Osteoblast (primary cell): ENCODE results near the gene KRTAP4-12. TPM values are rescaled to one million over a fixed set of nuclear protein-coding genes. Genes with fewer than 3 reads are reported as not detected.
A peak's percentile ranks its signal among the peaks of the same experiment; 100 is the strongest.
"Not testable (repeated sequence)": the region's sequence is repeated elsewhere in the genome, so short reads cannot be mapped to it uniquely, and the experiment has no call there.

Experiments
- DNase-seq: peaks from one replicate; pipeline ENCODE4 v3.0.0; 2011; ENCODE audit warnings: low spot score, mixed read lengths; ENCODE audit not compliant: insufficient read length; ENCODE audit errors: missing footprints
- H2AFZ ChIP-seq: 2 replicates; pipeline ENCODE4 v1.6.0; 2011; ENCODE audit warnings: mild to moderate bottlenecking, low read length
- H3K27ac ChIP-seq: 2 replicates; pipeline ENCODE4 v1.5.1; 2011; ENCODE audit warnings: mild to moderate bottlenecking, low read depth, low read length, moderate library complexity
- H3K27me3 ChIP-seq: 2 replicates; pipeline ENCODE4 v1.6.0; 2012; ENCODE audit warnings: mild to moderate bottlenecking, control low read depth, inconsistent platforms, low read length, moderate library complexity; ENCODE audit not compliant: insufficient read depth
- H3K36me3 ChIP-seq: 2 replicates; pipeline ENCODE4 v1.5.1; 2011; ENCODE audit warnings: mild to moderate bottlenecking, low read length, control low read depth, moderate library complexity; ENCODE audit not compliant: insufficient read depth
- H3K4me1 ChIP-seq: 2 replicates; pipeline ENCODE4 v1.5.1; 2011; ENCODE audit warnings: mild to moderate bottlenecking, low read length, control low read depth, moderate library complexity; ENCODE audit not compliant: insufficient read depth
- H3K4me2 ChIP-seq: 2 replicates; pipeline ENCODE4 v1.6.0; 2011; ENCODE audit warnings: mild to moderate bottlenecking, low read length; ENCODE audit not compliant: insufficient read depth
- H3K4me3 ChIP-seq: fragments of 200-600 bp; sonication (generic); 3 replicates; pipeline ENCODE4 v1.5.1; 2012; ENCODE audit warnings: mild to moderate bottlenecking, low read length, inconsistent platforms; ENCODE audit not compliant: insufficient read depth
- H3K79me2 ChIP-seq: 2 replicates; pipeline ENCODE4 v1.6.0; 2012; ENCODE audit warnings: mild to moderate bottlenecking, low read length, control low read depth, inconsistent platforms; ENCODE audit not compliant: insufficient read depth
- H3K9me3 ChIP-seq: 2 replicates; pipeline ENCODE4 v1.5.1; 2011; ENCODE audit warnings: low read depth, low read length, control low read depth
- H4K20me1 ChIP-seq: 2 replicates; pipeline ENCODE4 v1.6.0; 2012; ENCODE audit warnings: mild to moderate bottlenecking, low read length, control low read depth; ENCODE audit not compliant: insufficient read depth
- total RNA-seq: library from RNA; depleted of rRNA; stranded (reverse); fragments of >200 nt; gene quantifications from 2 replicates; pipeline ENCODE4 v1.2.3, GENCODE V29; 2012
- TF ChIP-seq, protein P1 (sequence below): IDR thresholded peaks from 2 replicates; pipeline ENCODE4 v1.5.1; 2011; ENCODE audit warnings: mild to moderate bottlenecking, low read depth, low read length, moderate library complexity; ENCODE audit errors: extremely low read depth

Gene KRTAP4-12
- total RNA-seq, 1 donor: not detected

DNA sequence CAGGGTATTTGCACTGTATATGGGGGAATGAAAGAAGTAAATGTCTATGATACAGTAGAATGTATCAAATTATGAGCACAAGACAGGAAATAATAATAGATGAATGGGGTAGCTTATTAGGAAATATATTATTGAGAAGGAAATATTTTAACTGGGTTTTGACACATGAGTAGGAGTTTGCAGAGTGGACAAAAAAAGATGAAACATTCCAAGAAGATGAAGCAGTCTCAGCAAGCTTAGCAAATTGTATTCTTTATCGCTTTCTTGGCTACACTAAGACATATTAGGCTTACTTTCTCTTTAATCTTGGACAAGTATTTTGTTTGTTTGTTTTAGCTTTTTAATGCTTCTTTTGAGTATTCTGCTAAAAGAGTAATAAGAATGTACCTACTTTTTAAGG is 20.1 kb downstream of the KRTAP4-12 start:
- no peak overlapping the region for H2AFZ ChIP-seq
- no peaks in the 10 kb centered on the region for H3K79me2 ChIP-seq
- no peak overlapping the region for H3K4me2 ChIP-seq
- H3K27ac ChIP-seq: no peak overlapping the region
- no peaks in the 10 kb centered on the region for H3K36me3 ChIP-seq
- H3K9me3 ChIP-seq: no peaks in the 10 kb centered on the region
- DNase-seq: no peak
- TF ChIP-seq, protein P1, sequence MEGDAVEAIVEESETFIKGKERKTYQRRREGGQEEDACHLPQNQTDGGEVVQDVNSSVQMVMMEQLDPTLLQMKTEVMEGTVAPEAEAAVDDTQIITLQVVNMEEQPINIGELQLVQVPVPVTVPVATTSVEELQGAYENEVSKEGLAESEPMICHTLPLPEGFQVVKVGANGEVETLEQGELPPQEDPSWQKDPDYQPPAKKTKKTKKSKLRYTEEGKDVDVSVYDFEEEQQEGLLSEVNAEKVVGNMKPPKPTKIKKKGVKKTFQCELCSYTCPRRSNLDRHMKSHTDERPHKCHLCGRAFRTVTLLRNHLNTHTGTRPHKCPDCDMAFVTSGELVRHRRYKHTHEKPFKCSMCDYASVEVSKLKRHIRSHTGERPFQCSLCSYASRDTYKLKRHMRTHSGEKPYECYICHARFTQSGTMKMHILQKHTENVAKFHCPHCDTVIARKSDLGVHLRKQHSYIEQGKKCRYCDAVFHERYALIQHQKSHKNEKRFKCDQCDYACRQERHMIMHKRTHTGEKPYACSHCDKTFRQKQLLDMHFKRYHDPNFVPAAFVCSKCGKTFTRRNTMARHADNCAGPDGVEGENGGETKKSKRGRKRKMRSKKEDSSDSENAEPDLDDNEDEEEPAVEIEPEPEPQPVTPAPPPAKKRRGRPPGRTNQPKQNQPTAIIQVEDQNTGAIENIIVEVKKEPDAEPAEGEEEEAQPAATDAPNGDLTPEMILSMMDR: no peak
- no peak overlapping the region for H3K4me3 ChIP-seq
- H4K20me1 ChIP-seq: no peaks in the 10 kb centered on the region
- no peaks in the 10 kb centered on the region for H3K27me3 ChIP-seq
- peaks cover 24% of the 10 kb centered on the region for H3K4me1 ChIP-seq

DNA sequence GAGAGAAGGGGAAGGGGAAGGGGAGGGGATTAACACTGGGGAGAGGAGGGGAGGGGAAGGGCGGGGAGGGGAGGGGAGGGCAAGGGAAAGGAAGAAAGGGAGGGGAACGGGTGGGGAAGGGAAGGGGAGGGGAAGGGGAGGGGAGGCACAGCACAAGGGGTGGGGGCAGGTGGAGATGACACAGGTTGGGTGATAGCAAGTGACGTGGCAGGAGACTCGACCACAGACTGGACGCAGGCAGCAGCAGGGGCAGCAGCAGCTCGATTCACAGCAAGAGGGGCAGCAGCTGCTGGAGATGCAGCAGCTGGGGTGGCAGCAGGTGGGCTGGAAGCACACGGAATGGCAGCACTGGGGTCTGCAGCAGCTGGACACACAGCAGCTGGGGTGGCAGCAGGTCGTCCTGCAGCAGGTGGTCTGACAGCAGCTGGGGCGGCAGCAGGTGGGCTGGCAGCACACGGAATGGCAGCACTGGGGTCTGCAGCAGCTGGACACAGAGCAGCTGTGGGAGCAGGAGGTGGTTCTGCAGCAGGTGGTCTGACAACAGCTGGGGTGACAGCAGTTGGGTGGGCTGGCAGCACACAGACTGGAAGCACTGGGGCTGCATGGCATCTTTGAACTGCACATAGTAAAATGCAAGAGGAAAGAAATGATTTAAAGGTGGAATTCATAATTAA is 22.3 kb downstream of the KRTAP4-12 start, which contains the start of gene KRTAP4-16:
Gene KRTAP4-16, minus strand, starts transcription at position 624 of the 674 bp plus-strand sequence. Its CDS starts 0 bp downstream, at position 624.
- peak within 1 kb of the TSS; percentile 42 for H3K27ac ChIP-seq
- H3K36me3 ChIP-seq: no peaks in the 10 kb centered on the region
- H4K20me1 ChIP-seq: no peaks in the 10 kb centered on the region
- H3K27me3 ChIP-seq: no peaks in the 10 kb centered on the region
- DNase-seq: no peak
- no peaks in the 10 kb centered on the region for H3K79me2 ChIP-seq
- H3K9me3 ChIP-seq: no peaks in the 10 kb centered on the region
- no peak within 1 kb of the TSS for H3K4me3 ChIP-seq
- peak within 1 kb of the TSS; percentile 27 for H2AFZ ChIP-seq
- no peak within 1 kb of the TSS for H3K4me2 ChIP-seq
- TF ChIP-seq, protein P1: no peak
- H3K4me1 ChIP-seq: peaks cover 35% of the 10 kb centered on the region

DNA sequence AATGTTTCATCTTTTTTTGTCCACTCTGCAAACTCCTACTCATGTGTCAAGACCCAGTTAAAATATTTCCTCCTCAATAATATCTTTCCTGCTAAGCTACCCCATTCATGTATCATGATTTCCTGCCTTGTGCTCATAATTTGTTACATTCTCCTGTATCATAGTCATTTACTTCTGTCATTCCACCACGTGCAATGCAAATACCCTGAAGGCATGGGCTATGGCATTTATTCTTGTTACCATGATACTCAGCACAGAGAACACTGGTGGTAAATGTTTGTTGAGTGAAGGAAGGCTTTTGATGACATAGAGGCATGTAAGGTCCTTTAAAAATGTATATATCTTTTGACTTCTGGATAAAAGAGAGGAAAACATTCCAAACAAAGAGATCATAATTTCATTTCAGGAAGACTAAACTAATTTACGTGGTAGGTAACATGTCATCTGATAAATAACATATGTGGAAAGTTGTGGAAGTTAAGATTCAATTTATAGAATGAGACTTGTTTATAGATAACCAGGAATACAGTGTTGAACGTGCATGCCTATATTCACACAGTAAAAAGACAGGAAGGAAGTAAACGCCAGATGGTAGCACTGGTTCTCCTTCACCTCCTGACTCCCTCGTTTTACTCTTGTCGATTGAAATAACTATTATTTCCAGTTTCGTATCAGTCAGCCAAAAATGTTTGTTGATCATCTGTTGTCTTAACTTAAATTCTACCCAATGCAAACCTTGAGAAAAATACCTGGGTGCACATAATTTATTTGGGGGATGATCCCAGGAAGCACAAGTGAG is 24.1 kb downstream of the KRTAP4-12 start:
- not testable (repeated sequence) for H2AFZ ChIP-seq, H3K9me3 ChIP-seq, H3K36me3 ChIP-seq, H3K4me2 ChIP-seq, H4K20me1 ChIP-seq, H3K79me2 ChIP-seq, DNase-seq, H3K27me3 ChIP-seq, H3K4me3 ChIP-seq
- Histone ChIP-seq H3K27ac (peak overlapping the region; percentile 73), H3K4me1 (peaks cover 31% of the 10 kb centered on the region)

DNA sequence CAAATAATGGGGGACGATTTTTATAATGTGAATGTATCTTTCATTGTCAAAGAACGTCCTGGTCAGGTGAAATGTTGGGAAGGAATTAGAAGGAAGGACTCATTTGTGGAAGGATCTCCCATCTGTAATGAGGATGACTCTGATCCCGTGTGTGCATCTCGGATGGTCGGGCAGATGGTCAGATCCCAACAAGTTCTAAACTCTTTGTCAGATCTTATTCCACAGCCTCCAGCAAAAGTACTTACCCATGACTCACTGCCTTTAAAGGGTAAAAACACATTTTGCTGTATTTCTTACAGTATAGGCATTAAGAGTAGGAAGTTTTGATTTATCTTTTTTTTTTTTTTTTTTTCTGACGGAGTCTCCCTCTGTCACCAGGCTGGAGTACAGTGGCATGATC is 25.5 kb downstream of the KRTAP4-12 start:
- Histone ChIP-seq H3K27ac (peak overlapping the region; percentile 59), H3K27me3 (no peaks in the 10 kb centered on the region), H3K4me3 (no peak overlapping the region), H3K36me3 (no peaks in the 10 kb centered on the region), H2AFZ (peak overlapping the region; percentile 76), H3K79me2 (no peaks in the 10 kb centered on the region), H3K9me3 (no peaks in the 10 kb centered on the region), H4K20me1 (no peaks in the 10 kb centered on the region), H3K4me2 (peak overlapping the region; percentile 20), H3K4me1 (peaks cover 29% of the 10 kb centered on the region)
- DNase-seq: peak; percentile 58
- TF ChIP-seq, protein P1: no peak
